Testis (tissue), 3 donors: ENCODE data around the gene LTBR. TPM values are rescaled to one million over a fixed set of nuclear protein-coding genes. Genes with fewer than 3 reads are reported as not detected.
A peak's percentile ranks its signal among the peaks of the same experiment; 100 is the strongest.

ENCODE experiments used
- DNase-seq: peaks from one replicate; pipeline ENCODE4 v3.0.0-alpha.2; 2019
- H3K27ac ChIP-seq, 2 donors: fragments of 200-600 bp; sonication (generic); one replicate each; pipeline ENCODE4 v1.5.1; 2019
- H3K27me3 ChIP-seq: fragments of 200-600 bp; sonication (generic); one replicate; pipeline ENCODE4 v1.5.1; 2019
- H3K36me3 ChIP-seq: fragments of 200-600 bp; sonication (generic); one replicate; pipeline ENCODE4 v1.5.1; 2017; ENCODE audit warnings: low read depth; ENCODE audit errors: missing control alignments
- H3K4me1 ChIP-seq: fragments of 200-600 bp; sonication (generic); one replicate; pipeline ENCODE4 v1.5.1; 2019
- H3K4me3 ChIP-seq, 2 donors: fragments of 200-600 bp; sonication (generic); one replicate each; pipeline ENCODE4 v1.5.1; 2017 to 2019
- H3K9me3 ChIP-seq: fragments of 200-600 bp; sonication (generic); one replicate; pipeline ENCODE4 v1.5.1; 2017
- CTCF ChIP-seq, 3 experiments: fragments of 450-650 bp in 2 of 3; fragments of 200-600 bp in 1 of 3; sonication (generic) in 1 of 3; IDR thresholded peaks; one replicate each; pipeline ENCODE4 v1.5.1; 2016 to 2019; ENCODE audit warnings: antibody characterized with exemption in 3 of 3, mild to moderate bottlenecking in 2 of 3, moderate library complexity in 1 of 3
- POLR2A ChIP-seq: fragments of 450-650 bp; IDR thresholded peaks from one replicate; pipeline ENCODE4 v1.6.1; 2017; ENCODE audit warnings: antibody characterized with exemption, mild to moderate bottlenecking, moderate library complexity
- WGBS, 2 donors: methylation state at CpG; one replicate each; pipeline ENCODE4 v1.1.5; 2018; 5-methylcytosine and 5-hydroxymethylcytosine counted together
- intact Hi-C: fragments of 100-400 bp; cut with DNase I; formaldehyde crosslinking; loops from one replicate; pipeline ENCODE4 v1.15.1; 2023; ENCODE audit warnings: low total_unique reads
- polyA plus RNA-seq: library from polyadenylated mRNA; stranded (reverse); fragments of 350-450 nt; fragmentation: Illumina TruSeq; extraction: RNeasy Lipid Tissue Mini Kit (QIAGEN cat#74804); gene quantifications from one replicate; pipeline ENCODE4 v1.2.3, GENCODE V29; 2014; ENCODE audit warnings: low read depth, low replicate concordance; ENCODE audit not compliant: insufficient read depth
- total RNA-seq, 2 donors: library from RNA; depleted of rRNA; stranded (reverse); fragments of >200 nt; gene quantifications; one replicate each; pipeline ENCODE4 v1.2.3, GENCODE V29; 2016

LTBR gene
- total and polyA plus RNA-seq, 3 donors from 2014 or later, result 36.6 to 112 (median 81.3) TPM

- DNase-seq, result no peak
- intact Hi-C loops, result no loop called here
- Histone ChIP-seq H3K36me3 (no peaks in the 10 kb centered on the region), H3K27ac (peak overlapping the region; percentile 34 to 80), H3K4me3 (no peak overlapping the region), H3K4me1 (peaks cover 39% of the 10 kb centered on the region), H3K27me3 (no peaks in the 10 kb centered on the region), H3K9me3 (no peaks in the 10 kb centered on the region)
- TF ChIP-seq POLR2A (no peak), CTCF (IDR thresholded peaks at IDR 0.05) (no peak)
- WGBS, 2 donors, result 83 to 90% methylated on average over 8 of the region's 8 CpGs
Observed at GRCh38 chr12:6346942-6347341, 37.0 kb upstream of the LTBR start.

GRCh38 chr12:6347367-6348338 is 36.3 kb upstream of the LTBR start:
- Histone ChIP-seq H3K9me3 (no peaks in the 10 kb centered on the region), H3K27ac (peak overlapping the region; percentile 34 to 80), H3K4me1 (peaks cover 34% of the 10 kb centered on the region), H3K27me3 (no peaks in the 10 kb centered on the region), H3K36me3 (no peaks in the 10 kb centered on the region), H3K4me3 (no peak overlapping the region)
- intact Hi-C loops, result no loop called here
- TF ChIP-seq CTCF (IDR thresholded peaks at IDR 0.05) (no peak), POLR2A (no peak)
- 44 to 47% methylated on average over 19 of the region's 19 CpGs for WGBS, 2 donors
- DNase-seq, result peak; percentile 75

DNA sequence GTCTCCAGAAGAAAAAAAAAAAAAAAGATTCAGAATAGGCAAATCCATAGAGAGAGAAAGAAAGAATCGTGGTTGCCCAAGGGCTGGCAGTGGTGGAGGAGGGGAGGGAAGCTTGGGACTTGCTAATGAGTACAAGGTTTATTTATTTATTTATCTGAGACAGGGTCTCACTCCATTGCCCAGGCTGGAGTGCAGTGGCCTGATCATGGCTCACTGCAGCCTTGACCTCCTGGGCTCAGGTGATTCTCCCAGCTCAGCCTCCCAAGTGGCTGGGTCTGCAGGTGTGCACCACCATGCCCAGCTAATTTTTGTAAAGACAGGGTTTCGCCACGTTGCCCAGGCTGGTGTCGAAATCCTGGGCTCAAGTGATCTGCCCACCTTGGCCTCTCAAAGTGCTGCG is 32.3 kb upstream of the LTBR start:
- Histone ChIP-seq H3K9me3 (no peaks in the 10 kb centered on the region), H3K4me1 (peaks cover 20% of the 10 kb centered on the region), H3K4me3 (no peak overlapping the region), H3K27me3 (no peaks in the 10 kb centered on the region), H3K36me3 (no peaks in the 10 kb centered on the region), H3K27ac (no peak overlapping the region)
- no peak for TF ChIP-seq POLR2A
- TF ChIP-seq CTCF (IDR thresholded peaks at IDR 0.05), result no peak
- intact Hi-C loops, result no loop called here
- DNase-seq, result no peak
- WGBS, 2 donors, result 81 to 89% methylated on average over 5 of the region's 5 CpGs

DNA sequence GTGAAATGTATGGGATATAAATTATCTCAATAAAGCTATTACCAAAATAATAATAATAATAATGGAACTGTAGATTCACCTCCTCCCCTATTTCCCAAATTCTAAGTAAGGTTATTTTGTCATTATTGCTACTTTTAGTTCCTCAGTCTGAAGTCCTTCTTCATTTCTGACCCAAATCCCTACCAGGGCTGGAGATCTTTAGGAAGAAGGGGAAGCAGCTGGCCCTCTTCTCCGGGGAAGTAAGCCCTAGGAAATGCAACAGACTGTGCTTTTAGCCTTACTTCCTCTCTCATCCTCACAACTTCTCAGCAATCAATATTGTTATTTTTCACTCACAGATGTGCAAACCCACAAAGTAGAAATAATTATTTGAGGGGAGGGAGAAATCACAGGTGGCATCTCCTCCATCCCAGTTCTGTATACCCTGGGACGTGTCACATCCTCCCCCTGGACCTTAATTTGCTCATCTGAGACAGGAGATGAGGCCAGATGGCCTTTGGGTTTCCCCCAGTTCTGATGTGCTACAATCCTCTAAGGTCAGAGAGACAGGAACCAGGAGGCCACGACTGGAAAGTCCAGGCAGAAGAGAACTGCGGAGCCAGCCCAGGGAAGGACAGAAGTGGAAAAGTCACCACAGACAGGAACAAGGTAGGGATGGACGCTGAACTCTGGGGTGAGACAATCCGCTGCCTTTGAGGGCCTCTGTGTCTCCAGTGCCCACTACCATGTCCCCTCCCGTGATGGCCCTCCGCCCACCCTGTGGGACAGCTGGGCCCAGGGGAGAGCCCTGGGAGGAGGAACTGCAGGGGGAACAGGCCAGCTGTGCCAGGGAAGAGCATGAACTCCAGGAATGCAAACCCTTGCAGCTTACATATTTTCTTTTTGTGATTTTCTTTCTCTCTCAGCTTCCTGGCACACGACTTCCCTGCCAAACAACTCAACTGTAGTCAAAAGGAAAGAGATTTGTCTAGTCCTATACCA is 31.5 kb upstream of the LTBR start:
- Histone ChIP-seq H3K4me1 (peaks cover 15% of the 10 kb centered on the region), H3K36me3 (no peaks in the 10 kb centered on the region), H3K4me3 (no peak overlapping the region), H3K9me3 (no peaks in the 10 kb centered on the region), H3K27ac (peak overlapping the region in 1 of 2 donors; percentile 50), H3K27me3 (no peaks in the 10 kb centered on the region)
- DNase-seq, result no peak
- no peak for TF ChIP-seq POLR2A
- TF ChIP-seq CTCF (IDR thresholded peaks at IDR 0.05), result no peak
- intact Hi-C loops, result no loop called here
- WGBS, 2 donors, result 55 to 64% methylated on average over 3 to 9 of the region's 9 CpGs
